Measurements from ENCODE around the gene NEGR1.

Gene NEGR1

DNA sequence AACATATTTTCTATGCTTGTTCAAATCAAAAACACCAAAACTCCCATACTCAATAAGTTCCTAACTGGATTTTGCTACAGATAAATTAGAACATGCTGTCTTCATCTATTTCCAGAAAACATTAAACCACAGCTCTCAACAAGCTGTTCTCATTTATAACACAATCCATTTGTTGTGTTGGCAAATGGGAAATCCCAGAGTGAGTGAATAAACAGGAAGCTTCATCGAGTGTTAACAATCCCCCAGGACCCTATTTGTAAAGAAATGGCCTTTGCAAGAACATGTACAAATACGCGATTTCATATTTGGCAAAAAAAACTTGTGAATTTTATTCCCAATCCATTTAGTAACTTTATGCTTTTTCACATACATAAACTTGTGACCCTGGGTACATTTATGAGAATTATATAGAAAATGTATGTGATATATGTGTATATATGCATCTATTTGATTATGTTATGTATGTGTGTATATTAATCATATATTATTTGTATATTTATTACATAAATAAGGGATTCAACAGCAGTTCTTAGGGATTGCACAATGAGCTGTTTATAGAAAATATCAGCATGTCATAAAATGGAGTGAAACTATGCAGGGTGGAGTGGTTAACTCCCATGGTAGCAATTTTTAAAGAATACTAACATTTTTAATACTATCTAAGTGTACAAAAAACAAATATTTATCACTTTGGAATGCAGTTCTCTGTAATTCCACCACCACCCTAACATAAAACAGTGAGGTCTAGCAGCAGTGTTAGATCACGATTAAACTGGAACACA lies 160.0 kb downstream of the NEGR1 start:
- Mint-ChIP-seq H3K4me1 (ENCODE audit: low read depth) (no peaks in the 10 kb centered on the region), H3K27me3 (ENCODE audit: low read depth) (no peaks in the 10 kb centered on the region), H3K9me3 (no peaks in the 10 kb centered on the region), H3K4me3 (no peak overlapping the region), H3K36me3 (ENCODE audit: low read depth) (no peaks in the 10 kb centered on the region), H3K27ac (no peak overlapping the region)
- DNase-seq (ENCODE audit: low spot score): no peak

- no peak for DNase-seq (ENCODE audit: low spot score)
- Mint-ChIP-seq H3K4me1 (ENCODE audit: low read depth) (no peaks in the 10 kb centered on the region), H3K4me3 (no peak overlapping the region), H3K27ac (no peak overlapping the region), H3K9me3 (no peaks in the 10 kb centered on the region), H3K27me3 (ENCODE audit: low read depth) (no peaks in the 10 kb centered on the region), H3K36me3 (ENCODE audit: low read depth) (no peaks in the 10 kb centered on the region)
Observed at GRCh38 chr1:72119491-72119890, 162.8 kb downstream of the NEGR1 start.

GRCh38 chr1:72117621-72118020 lies 164.7 kb downstream of the NEGR1 start:
- Mint-ChIP-seq H3K4me1 (ENCODE audit: low read depth) (no peaks in the 10 kb centered on the region), H3K36me3 (ENCODE audit: low read depth) (no peaks in the 10 kb centered on the region), H3K27ac (no peak overlapping the region), H3K27me3 (ENCODE audit: low read depth) (no peaks in the 10 kb centered on the region), H3K9me3 (no peaks in the 10 kb centered on the region), H3K4me3 (no peak overlapping the region)
- no peak for DNase-seq (ENCODE audit: low spot score)

DNA sequence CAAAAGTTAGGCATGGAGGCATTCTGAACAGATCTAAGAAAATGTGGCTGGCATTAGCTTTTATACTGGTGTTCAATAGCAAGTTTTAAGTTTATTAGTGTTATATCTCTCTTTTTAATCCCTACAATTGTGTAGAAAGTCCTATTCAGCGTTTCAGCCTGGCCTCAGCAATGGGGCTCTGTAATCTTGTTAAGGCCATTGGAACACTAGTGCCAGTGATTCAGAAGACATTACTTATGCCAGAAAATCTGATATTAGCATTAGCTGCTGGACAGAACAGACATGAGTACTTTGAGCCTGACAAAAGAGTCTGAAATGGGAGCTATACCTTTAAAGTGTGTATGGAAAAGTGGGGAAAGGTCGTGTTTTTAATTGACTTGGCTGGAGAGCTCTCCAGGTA lies 167.0 kb downstream of the NEGR1 start:
- H3K27me3 Mint-ChIP-seq (ENCODE audit: low read depth): no peaks in the 10 kb centered on the region
- H3K4me1 Mint-ChIP-seq (ENCODE audit: low read depth): no peaks in the 10 kb centered on the region
- H3K36me3 Mint-ChIP-seq (ENCODE audit: low read depth): no peaks in the 10 kb centered on the region
- H3K27ac Mint-ChIP-seq: no peak overlapping the region
- no peaks in the 10 kb centered on the region for H3K9me3 Mint-ChIP-seq
- no peak for DNase-seq (ENCODE audit: low spot score)
- no peak overlapping the region for H3K4me3 Mint-ChIP-seq

DNA sequence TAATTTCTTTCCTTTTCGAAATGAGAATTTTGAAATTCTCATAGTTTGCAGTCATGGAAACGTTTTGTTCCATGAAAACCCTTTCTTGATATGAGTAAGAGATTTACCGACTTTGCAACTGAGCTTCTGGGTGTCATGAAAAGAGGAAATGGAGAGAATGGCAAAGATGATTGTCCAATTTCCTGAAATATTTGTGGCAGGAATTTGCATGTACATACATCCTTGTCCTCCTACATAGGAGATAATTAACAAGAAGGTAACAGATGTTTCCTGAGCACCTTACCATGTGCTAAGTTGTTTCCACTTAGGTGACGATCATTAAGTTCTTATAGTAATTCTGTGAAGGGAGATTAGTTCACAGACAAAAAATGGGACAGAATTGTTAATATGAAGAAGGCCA lies 170.7 kb downstream of the NEGR1 start:
- Mint-ChIP-seq H3K4me1 (ENCODE audit: low read depth) (no peaks in the 10 kb centered on the region), H3K27me3 (ENCODE audit: low read depth) (no peaks in the 10 kb centered on the region), H3K27ac (no peak overlapping the region), H3K9me3 (no peaks in the 10 kb centered on the region), H3K36me3 (ENCODE audit: low read depth) (no peaks in the 10 kb centered on the region), H3K4me3 (no peak overlapping the region)
- no peak for DNase-seq (ENCODE audit: low spot score)

DNA sequence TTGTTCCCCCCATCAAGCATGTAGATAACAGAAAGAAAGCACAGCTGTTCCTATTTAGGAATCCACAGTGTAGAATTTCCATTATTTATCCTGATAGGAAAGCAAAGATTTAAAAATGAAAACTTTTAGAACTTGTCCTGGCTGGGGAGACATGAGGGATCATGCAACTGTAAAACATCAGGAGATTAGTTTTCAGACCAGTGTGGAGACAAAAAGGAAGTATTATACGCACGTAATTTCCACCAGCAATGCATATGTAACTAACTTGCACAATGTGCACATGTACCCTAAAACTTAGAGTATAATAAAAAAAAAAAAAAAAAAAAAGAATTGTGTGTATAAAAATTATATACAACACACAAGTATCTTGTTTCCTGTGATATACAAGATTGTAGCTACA lies 172.4 kb downstream of the NEGR1 start:
- H3K4me3 Mint-ChIP-seq: no peak overlapping the region
- no peaks in the 10 kb centered on the region for H3K9me3 Mint-ChIP-seq
- DNase-seq (ENCODE audit: low spot score): no peak
- H3K27me3 Mint-ChIP-seq (ENCODE audit: low read depth): no peaks in the 10 kb centered on the region
- no peaks in the 10 kb centered on the region for H3K4me1 Mint-ChIP-seq (ENCODE audit: low read depth)
- no peak overlapping the region for H3K27ac Mint-ChIP-seq
- H3K36me3 Mint-ChIP-seq (ENCODE audit: low read depth): no peaks in the 10 kb centered on the region

DNA sequence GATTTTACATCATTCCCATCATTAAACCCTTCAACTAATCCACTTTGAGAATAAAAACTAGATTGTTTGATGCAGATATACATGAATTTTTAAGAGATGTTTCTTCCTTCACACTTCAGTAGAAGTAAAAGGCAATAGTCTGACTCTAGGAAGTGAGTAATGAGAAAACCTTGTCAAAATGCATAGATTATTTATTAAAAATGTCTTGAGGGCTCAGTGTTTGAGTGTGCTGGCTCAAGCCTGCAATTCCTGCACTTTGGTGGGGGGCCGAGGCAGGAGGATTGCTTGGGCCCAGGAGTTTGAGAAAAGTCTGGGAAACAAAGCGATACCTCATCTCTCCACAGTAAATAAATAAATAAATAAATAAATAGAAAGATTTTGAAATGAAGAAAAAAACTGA lies 177.1 kb downstream of the NEGR1 start:
- Mint-ChIP-seq H3K36me3 (ENCODE audit: low read depth) (no peaks in the 10 kb centered on the region), H3K4me3 (no peak overlapping the region), H3K9me3 (no peaks in the 10 kb centered on the region), H3K27me3 (ENCODE audit: low read depth) (no peaks in the 10 kb centered on the region), H3K27ac (no peak overlapping the region), H3K4me1 (ENCODE audit: low read depth) (no peaks in the 10 kb centered on the region)
- DNase-seq (ENCODE audit: low spot score): no peak

- H3K27ac Mint-ChIP-seq: no peak overlapping the region
- H3K36me3 Mint-ChIP-seq (ENCODE audit: low read depth): no peaks in the 10 kb centered on the region
- H3K4me3 Mint-ChIP-seq: no peak overlapping the region
- H3K4me1 Mint-ChIP-seq (ENCODE audit: low read depth): no peaks in the 10 kb centered on the region
- no peaks in the 10 kb centered on the region for H3K27me3 Mint-ChIP-seq (ENCODE audit: low read depth)
- no peak for DNase-seq (ENCODE audit: low spot score)
- no peaks in the 10 kb centered on the region for H3K9me3 Mint-ChIP-seq
Observed at GRCh38 chr1:72101840-72102632, 180.3 kb downstream of the NEGR1 start.

- Mint-ChIP-seq H3K4me1 (ENCODE audit: low read depth) (no peaks in the 10 kb centered on the region), H3K36me3 (ENCODE audit: low read depth) (no peaks in the 10 kb centered on the region), H3K27ac (no peak overlapping the region), H3K4me3 (no peak overlapping the region), H3K9me3 (no peaks in the 10 kb centered on the region), H3K27me3 (ENCODE audit: low read depth) (no peaks in the 10 kb centered on the region)
- no peak for DNase-seq (ENCODE audit: low spot score)
Observed at GRCh38 chr1:72100771-72101170, 181.6 kb downstream of the NEGR1 start.

GRCh38 chr1:72097851-72098570 lies 184.3 kb downstream of the NEGR1 start:
- Mint-ChIP-seq H3K4me3 (no peak overlapping the region), H3K9me3 (no peaks in the 10 kb centered on the region), H3K27me3 (ENCODE audit: low read depth) (no peaks in the 10 kb centered on the region), H3K36me3 (ENCODE audit: low read depth) (no peaks in the 10 kb centered on the region), H3K27ac (no peak overlapping the region), H3K4me1 (ENCODE audit: low read depth) (no peaks in the 10 kb centered on the region)
- no peak for DNase-seq (ENCODE audit: low spot score)

GRCh38 chr1:72094209-72094608 lies 188.1 kb downstream of the NEGR1 start:
- no peak overlapping the region for H3K27ac Mint-ChIP-seq
- DNase-seq (ENCODE audit: low spot score): no peak
- H3K27me3 Mint-ChIP-seq (ENCODE audit: low read depth): no peaks in the 10 kb centered on the region
- H3K36me3 Mint-ChIP-seq (ENCODE audit: low read depth): no peaks in the 10 kb centered on the region
- H3K9me3 Mint-ChIP-seq: no peaks in the 10 kb centered on the region
- H3K4me1 Mint-ChIP-seq (ENCODE audit: low read depth): no peaks in the 10 kb centered on the region
- no peak overlapping the region for H3K4me3 Mint-ChIP-seq

DNA sequence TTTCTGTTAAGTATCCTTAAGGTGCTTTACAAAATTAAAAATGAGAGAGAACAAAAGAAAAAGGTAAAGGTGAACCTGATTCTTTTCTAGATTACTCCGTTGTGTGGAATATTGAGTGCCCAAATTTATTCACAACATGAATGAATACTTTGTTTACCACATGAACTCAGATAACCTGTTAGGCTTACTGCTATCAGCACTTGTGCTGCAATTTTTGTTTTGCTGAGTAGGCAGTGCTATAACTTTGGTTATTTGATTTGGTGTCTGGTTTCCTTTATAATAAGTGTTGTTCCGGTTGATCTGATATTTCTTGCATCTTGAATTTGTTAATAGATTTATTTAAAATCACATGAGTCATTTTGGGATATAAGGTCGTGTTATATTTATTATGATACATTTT lies 195.9 kb downstream of the NEGR1 start:
- Mint-ChIP-seq H3K4me1 (ENCODE audit: low read depth) (no peaks in the 10 kb centered on the region), H3K27me3 (ENCODE audit: low read depth) (no peaks in the 10 kb centered on the region), H3K4me3 (no peak overlapping the region), H3K9me3 (no peaks in the 10 kb centered on the region), H3K27ac (no peak overlapping the region), H3K36me3 (ENCODE audit: low read depth) (no peaks in the 10 kb centered on the region)
- no peak for DNase-seq (ENCODE audit: low spot score)

DNA sequence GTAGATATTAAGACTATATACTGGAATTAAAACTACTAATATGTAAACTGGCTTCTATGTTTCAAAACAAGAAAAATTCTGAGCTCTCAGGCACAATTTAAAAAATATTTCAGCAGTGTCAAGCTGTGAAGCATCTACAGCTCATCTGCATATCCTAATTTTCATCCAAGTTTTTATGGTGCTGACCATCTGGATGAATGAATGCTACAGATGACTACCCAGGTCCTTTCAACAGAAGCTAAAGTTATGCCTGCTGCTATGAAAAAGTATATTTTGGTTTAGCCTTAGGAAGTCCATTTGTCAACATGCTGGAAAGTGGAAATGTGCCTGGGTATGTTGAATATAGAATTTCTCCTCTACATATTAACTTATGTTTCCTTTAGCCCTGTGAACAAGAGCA lies 206.9 kb downstream of the NEGR1 start:
- Mint-ChIP-seq H3K9me3 (no peaks in the 10 kb centered on the region), H3K36me3 (ENCODE audit: low read depth) (no peaks in the 10 kb centered on the region), H3K27me3 (ENCODE audit: low read depth) (no peaks in the 10 kb centered on the region), H3K4me1 (ENCODE audit: low read depth) (no peaks in the 10 kb centered on the region), H3K4me3 (no peak overlapping the region), H3K27ac (no peak overlapping the region)
- no peak for DNase-seq (ENCODE audit: low spot score)

DNA sequence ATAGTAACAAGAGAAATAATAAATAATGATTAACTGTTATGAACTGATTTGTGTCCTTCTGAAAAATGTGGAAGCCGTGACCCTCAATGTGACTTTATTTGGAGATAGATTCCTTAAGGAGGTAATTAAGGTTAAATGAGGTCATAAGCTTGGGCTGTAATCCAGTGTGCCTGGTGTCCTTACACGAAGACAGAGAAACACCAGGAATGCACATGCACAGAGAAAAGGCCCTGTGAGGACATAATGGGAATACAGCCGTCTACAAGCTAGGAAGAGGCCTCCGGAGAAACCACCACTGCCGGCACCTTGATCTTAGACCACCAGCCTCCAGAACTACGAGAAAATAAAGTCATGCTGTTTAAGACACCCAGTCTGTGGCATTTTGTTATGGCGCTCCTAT lies 215.9 kb downstream of the NEGR1 start:
- Mint-ChIP-seq H3K27ac (no peak overlapping the region), H3K9me3 (no peaks in the 10 kb centered on the region), H3K4me1 (ENCODE audit: low read depth) (no peaks in the 10 kb centered on the region), H3K4me3 (no peak overlapping the region), H3K27me3 (ENCODE audit: low read depth) (no peaks in the 10 kb centered on the region), H3K36me3 (ENCODE audit: low read depth) (no peaks in the 10 kb centered on the region)
- DNase-seq (ENCODE audit: low spot score): no peak
